Measurements from ENCODE around the gene CEP104. TPM values are rescaled to one million over a fixed set of nuclear protein-coding genes. Genes with fewer than 3 reads are reported as not detected.

CEP104 gene
- total and polyA plus RNA-seq, 10 of the 15 experiments (the other 5 are each of a cell fraction or from before 2014, with no cell fraction given) = 7.2 to 34.8 (median 19.3) TPM

DNA sequence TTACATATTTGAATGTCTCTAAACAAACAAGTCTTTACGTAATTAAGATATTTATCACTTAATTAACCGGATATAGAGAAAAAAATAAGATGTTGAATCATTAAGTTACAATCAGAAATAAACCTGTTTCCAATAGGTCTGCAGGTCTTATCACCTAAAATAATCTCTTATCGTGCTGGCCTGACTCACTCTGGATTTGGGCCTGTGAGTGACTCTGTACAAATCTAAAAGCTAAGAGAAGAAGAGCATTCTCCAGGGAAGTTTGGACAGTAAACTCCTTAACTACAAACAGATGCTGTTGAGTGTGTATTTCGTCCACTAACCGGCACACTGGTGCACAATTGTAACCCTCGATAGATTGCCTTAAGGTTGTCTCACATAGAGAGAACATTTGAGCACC, 25.3 kb downstream of the CEP104 start:
- Histone ChIP-seq H2AFZ (ENCODE audit: control insufficient read depth, low read depth, low read length) (no peak overlapping the region), H3K4me3 (no peak overlapping the region), H3K79me2 (ENCODE audit: control insufficient read depth, insufficient read depth, low read length) (no peaks in the 10 kb centered on the region), H3K4me1 (ENCODE audit: control insufficient read depth, insufficient read depth, low read length) (no peaks in the 10 kb centered on the region), H3K27me3 (replicated peaks in 1 of 2; ENCODE audit: control insufficient read depth in 2 of 2, insufficient read depth in 2 of 2, low read length in 1 of 2) (no peaks in the 10 kb centered on the region), H3K9me3 (replicated peaks; ENCODE audit: control insufficient read depth, insufficient read depth, low read length) (no peaks in the 10 kb centered on the region), H3K36me3 (ENCODE audit: control insufficient read depth in 2 of 2, insufficient read depth in 2 of 2, low read length in 1 of 2) (peaks cover 4 to 7% of the 10 kb centered on the region in 2 experiments; a peak in 2 of 4 replicates), H3K4me2 (ENCODE audit: control insufficient read depth, insufficient read depth) (no peak overlapping the region), H3K9ac (ENCODE audit: control insufficient read depth, insufficient read depth, low read length) (no peak overlapping the region), H3K27ac (ENCODE audit: control insufficient read depth, insufficient read depth) (no peak overlapping the region), H4K20me1 (ENCODE audit: control insufficient read depth, insufficient read depth) (no peaks in the 10 kb centered on the region)
- in situ Hi-C loops (cut with MboI) (no loop called here), intact Hi-C loops (cut with micrococcal nuclease; ENCODE audit: unreplicated experiment) (no loop called here)
- DNase-seq (ENCODE audit: low read depth, low spot score) (no peak), ATAC-seq (no peak), FAIRE-seq (no peak)
- no peak for TF ChIP-seq IKZF1 (conservative IDR thresholded peaks at IDR 0.05)
- TF ChIP-seq, protein P1, sequence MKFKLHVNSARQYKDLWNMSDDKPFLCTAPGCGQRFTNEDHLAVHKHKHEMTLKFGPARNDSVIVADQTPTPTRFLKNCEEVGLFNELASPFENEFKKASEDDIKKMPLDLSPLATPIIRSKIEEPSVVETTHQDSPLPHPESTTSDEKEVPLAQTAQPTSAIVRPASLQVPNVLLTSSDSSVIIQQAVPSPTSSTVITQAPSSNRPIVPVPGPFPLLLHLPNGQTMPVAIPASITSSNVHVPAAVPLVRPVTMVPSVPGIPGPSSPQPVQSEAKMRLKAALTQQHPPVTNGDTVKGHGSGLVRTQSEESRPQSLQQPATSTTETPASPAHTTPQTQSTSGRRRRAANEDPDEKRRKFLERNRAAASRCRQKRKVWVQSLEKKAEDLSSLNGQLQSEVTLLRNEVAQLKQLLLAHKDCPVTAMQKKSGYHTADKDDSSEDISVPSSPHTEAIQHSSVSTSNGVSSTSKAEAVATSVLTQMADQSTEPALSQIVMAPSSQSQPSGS (IDR thresholded peaks at IDR 0.05; ENCODE audit: low read length) = no peak
- TF ChIP-seq, protein P2, sequence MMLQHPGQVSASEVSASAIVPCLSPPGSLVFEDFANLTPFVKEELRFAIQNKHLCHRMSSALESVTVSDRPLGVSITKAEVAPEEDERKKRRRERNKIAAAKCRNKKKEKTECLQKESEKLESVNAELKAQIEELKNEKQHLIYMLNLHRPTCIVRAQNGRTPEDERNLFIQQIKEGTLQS (IDR thresholded peaks at IDR 0.05; ENCODE audit: borderline replicate concordance, extremely low read depth, low read depth, low read length) = no peak
- RAD21 ChIA-PET (ENCODE audit: unreplicated experiment) = no interaction called here
- POLR2A ChIA-PET = no interaction called here
- CTCF ChIA-PET = no interaction called here
- no TSS peak for BruUV-seq (replicated peaks)
- SMC1A ChIA-PET (ENCODE audit: uncharacterized antibody, unreplicated experiment) = no interaction called here
- WGBS (ENCODE audit: insufficient coverage, insufficient replicate concordance, low lambda C conversion rate, missing lambda C conversion rate) = over 99% methylated on average over 6 of the region's 6 CpGs

DNA sequence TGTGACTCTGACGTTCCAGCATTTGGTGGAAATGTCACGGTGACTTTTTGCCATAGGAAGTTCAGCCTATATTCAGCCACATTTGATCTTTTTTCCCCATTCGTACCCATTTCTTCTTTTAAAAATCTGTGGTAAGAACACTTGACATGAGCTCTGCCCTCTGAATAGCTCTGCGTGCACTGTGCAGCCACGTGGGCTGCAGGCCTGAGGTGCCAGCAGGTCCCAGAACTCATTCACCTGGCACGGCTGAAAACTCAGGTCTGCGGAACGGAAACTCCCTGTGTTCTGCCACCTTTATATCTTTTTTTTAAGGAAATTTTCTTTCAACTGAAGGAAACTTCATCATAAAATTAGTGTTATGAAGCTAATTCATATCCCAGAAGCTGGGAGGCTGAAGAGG, 28.6 kb downstream of the CEP104 start:
- H4K20me1 ChIP-seq (ENCODE audit: control insufficient read depth, insufficient read depth) = no peaks in the 10 kb centered on the region
- no peak for TF ChIP-seq SUPT20H (IDR thresholded peaks at IDR 0.05; ENCODE audit: borderline replicate concordance, control insufficient read depth, low read depth, low read length)
- TF ChIP-seq CREM (IDR thresholded peaks at IDR 0.05; ENCODE audit: low read depth) = no peak
- TF ChIP-seq MYB (IDR thresholded peaks at IDR 0.05; ENCODE audit: borderline replicate concordance, low read depth, low read length) = no peak
- CTCF ChIA-PET = interaction anchor here (0.8 to 2.0 kb wide), 2 partner anchors 20 to 376 kb away, joined by 3 to 6 read pairs; no protein-coding TSS in a partner anchor
- H3K27me3 ChIP-seq (replicated peaks in 1 of 2; ENCODE audit: control insufficient read depth in 2 of 2, insufficient read depth in 2 of 2, low read length in 1 of 2) = no peaks in the 10 kb centered on the region
- no peak for DNase-seq (ENCODE audit: low read depth, low spot score)
- H3K79me2 ChIP-seq (ENCODE audit: control insufficient read depth, insufficient read depth, low read length) = no peaks in the 10 kb centered on the region
- no peak for ATAC-seq
- RAD21 ChIA-PET (ENCODE audit: unreplicated experiment) = no interaction called here
- SMC1A ChIA-PET (ENCODE audit: uncharacterized antibody, unreplicated experiment) = interaction anchor here (0.7 kb wide), 1 partner anchor 11 kb away, joined by 3 read pairs; no protein-coding TSS in a partner anchor
- in situ Hi-C loops (cut with MboI) = no loop called here
- 91% methylated on average over 8 of the region's 8 CpGs for WGBS (ENCODE audit: insufficient coverage, insufficient replicate concordance, low lambda C conversion rate, missing lambda C conversion rate)
- no TSS peak for BruUV-seq (replicated peaks)
- H2AFZ ChIP-seq (ENCODE audit: control insufficient read depth, low read depth, low read length) = no peak overlapping the region
- no peak overlapping the region for H3K9ac ChIP-seq (ENCODE audit: control insufficient read depth, insufficient read depth, low read length)
- peaks cover 4 to 9% of the 10 kb centered on the region in 2 experiments; a peak in 3 of 4 replicates for H3K36me3 ChIP-seq (ENCODE audit: control insufficient read depth in 2 of 2, insufficient read depth in 2 of 2, low read length in 1 of 2)
- no peak overlapping the region for H3K4me3 ChIP-seq
- H3K9me3 ChIP-seq (replicated peaks; ENCODE audit: control insufficient read depth, insufficient read depth, low read length) = no peaks in the 10 kb centered on the region
- H3K4me2 ChIP-seq (ENCODE audit: control insufficient read depth, insufficient read depth) = no peak overlapping the region
- H3K4me1 ChIP-seq (ENCODE audit: control insufficient read depth, insufficient read depth, low read length) = no peaks in the 10 kb centered on the region
- no peak overlapping the region for H3K27ac ChIP-seq (ENCODE audit: control insufficient read depth, insufficient read depth)
- no peak for FAIRE-seq
- POLR2A ChIA-PET = no interaction called here
- intact Hi-C loops (cut with micrococcal nuclease; ENCODE audit: unreplicated experiment) = no loop called here
